Progenitor cell of endocrine pancreas (in vitro differentiated cells): Measurements from ENCODE around the gene PRLHR. TPM values are rescaled to one million over a fixed set of nuclear protein-coding genes. Genes with fewer than 3 reads are reported as not detected.

Experiments
- DNase-seq: peaks from one replicate; pipeline ENCODE4 v3.0.0; 2021; ENCODE audit warnings: low spot score; ENCODE audit not compliant: unreplicated experiment
- H3K27ac Mint-ChIP-seq: 2 replicates; pipeline ENCODE4 v1.8.0; 2021; ENCODE audit warnings: mild to moderate bottlenecking, moderate library complexity, mixed read lengths
- H3K27me3 Mint-ChIP-seq: 2 replicates; pipeline ENCODE4 v1.8.0; 2021; ENCODE audit warnings: mixed read lengths
- H3K36me3 Mint-ChIP-seq: 2 replicates; pipeline ENCODE4 v1.8.0; 2022; ENCODE audit warnings: mixed read lengths; ENCODE audit not compliant: insufficient read depth
- H3K4me1 Mint-ChIP-seq: 2 replicates; pipeline ENCODE4 v1.8.0; 2021; ENCODE audit warnings: low read depth, mixed read lengths
- H3K4me3 Mint-ChIP-seq: 2 replicates; pipeline ENCODE4 v1.8.0; 2021; ENCODE audit warnings: low read depth, mild to moderate bottlenecking, moderate library complexity, mixed read lengths
- H3K9me3 Mint-ChIP-seq: 2 replicates; pipeline ENCODE4 v1.8.0; 2021; ENCODE audit warnings: low read depth, mixed read lengths
- CTCF ChIP-seq: fragments of 200-600 bp; sonication (generic); IDR thresholded peaks from one replicate; pipeline ENCODE4 v1.5.0; 2021; ENCODE audit warnings: antibody characterized with exemption, mild to moderate bottlenecking; ENCODE audit not compliant: unreplicated experiment
- total RNA-seq: library from RNA; stranded (reverse); gene quantifications from 2 replicates; pipeline ENCODE4 v1.2.1, GENCODE V29; 2021

The PRLHR gene
- total RNA-seq, 1 donor from 2014 or later: 1.5 TPM

GRCh38 chr10:118587881-118588651 lies 7.4 kb downstream of the PRLHR start:
- no peak overlapping the region for H3K4me3 Mint-ChIP-seq
- H3K36me3 Mint-ChIP-seq: no peaks in the 10 kb centered on the region
- DNase-seq: no peak
- no peak overlapping the region for H3K27ac Mint-ChIP-seq
- H3K9me3 Mint-ChIP-seq: no peaks in the 10 kb centered on the region
- no peaks in the 10 kb centered on the region for H3K4me1 Mint-ChIP-seq
- TF ChIP-seq CTCF: no peak
- peaks cover 32% of the 10 kb centered on the region for H3K27me3 Mint-ChIP-seq

- DNase-seq: no peak
- peaks cover under 1% of the 10 kb centered on the region for H3K9me3 Mint-ChIP-seq
- no peak overlapping the region for H3K27ac Mint-ChIP-seq
- no peaks in the 10 kb centered on the region for H3K36me3 Mint-ChIP-seq
- TF ChIP-seq CTCF: no peak
- H3K4me3 Mint-ChIP-seq: no peak overlapping the region
- H3K27me3 Mint-ChIP-seq: peaks cover 20% of the 10 kb centered on the region
- H3K4me1 Mint-ChIP-seq: no peaks in the 10 kb centered on the region
Observed at GRCh38 chr10:118586911-118587310, 8.5 kb downstream of the PRLHR start.

- Mint-ChIP-seq H3K4me3 (no peak overlapping the region), H3K27ac (no peak overlapping the region), H3K4me1 (peaks cover 2% of the 10 kb centered on the region), H3K27me3 (peaks cover 19% of the 10 kb centered on the region), H3K9me3 (peaks cover 3% of the 10 kb centered on the region), H3K36me3 (no peaks in the 10 kb centered on the region)
- no peak for DNase-seq
- TF ChIP-seq CTCF: no peak
Observed at GRCh38 chr10:118585794-118586193, 9.7 kb downstream of the PRLHR start.

- no peak for DNase-seq
- TF ChIP-seq CTCF: no peak
- peaks cover 3% of the 10 kb centered on the region for H3K9me3 Mint-ChIP-seq
- no peak overlapping the region for H3K4me3 Mint-ChIP-seq
- peaks cover 19% of the 10 kb centered on the region for H3K27me3 Mint-ChIP-seq
- H3K36me3 Mint-ChIP-seq: no peaks in the 10 kb centered on the region
- no peak overlapping the region for H3K27ac Mint-ChIP-seq
- H3K4me1 Mint-ChIP-seq: peaks cover 7% of the 10 kb centered on the region
Observed at GRCh38 chr10:118585234-118585633, 10.2 kb downstream of the PRLHR start.

- Mint-ChIP-seq H3K36me3 (no peaks in the 10 kb centered on the region), H3K4me3 (no peak overlapping the region), H3K27ac (no peak overlapping the region), H3K9me3 (peaks cover 3% of the 10 kb centered on the region), H3K4me1 (peaks cover 9% of the 10 kb centered on the region), H3K27me3 (peaks cover 11% of the 10 kb centered on the region)
- DNase-seq: no peak
- no peak for TF ChIP-seq CTCF
Observed at GRCh38 chr10:118584181-118584954, 11.1 kb downstream of the PRLHR start.
